ENCODE measurements around the gene JCAD.
A peak's percentile ranks its signal among the peaks of the same experiment; 100 is the strongest.
"Not testable (repeated sequence)": the region's sequence is repeated elsewhere in the genome, so short reads cannot be mapped to it uniquely, and the experiment has no call there.

Gene JCAD

DNA sequence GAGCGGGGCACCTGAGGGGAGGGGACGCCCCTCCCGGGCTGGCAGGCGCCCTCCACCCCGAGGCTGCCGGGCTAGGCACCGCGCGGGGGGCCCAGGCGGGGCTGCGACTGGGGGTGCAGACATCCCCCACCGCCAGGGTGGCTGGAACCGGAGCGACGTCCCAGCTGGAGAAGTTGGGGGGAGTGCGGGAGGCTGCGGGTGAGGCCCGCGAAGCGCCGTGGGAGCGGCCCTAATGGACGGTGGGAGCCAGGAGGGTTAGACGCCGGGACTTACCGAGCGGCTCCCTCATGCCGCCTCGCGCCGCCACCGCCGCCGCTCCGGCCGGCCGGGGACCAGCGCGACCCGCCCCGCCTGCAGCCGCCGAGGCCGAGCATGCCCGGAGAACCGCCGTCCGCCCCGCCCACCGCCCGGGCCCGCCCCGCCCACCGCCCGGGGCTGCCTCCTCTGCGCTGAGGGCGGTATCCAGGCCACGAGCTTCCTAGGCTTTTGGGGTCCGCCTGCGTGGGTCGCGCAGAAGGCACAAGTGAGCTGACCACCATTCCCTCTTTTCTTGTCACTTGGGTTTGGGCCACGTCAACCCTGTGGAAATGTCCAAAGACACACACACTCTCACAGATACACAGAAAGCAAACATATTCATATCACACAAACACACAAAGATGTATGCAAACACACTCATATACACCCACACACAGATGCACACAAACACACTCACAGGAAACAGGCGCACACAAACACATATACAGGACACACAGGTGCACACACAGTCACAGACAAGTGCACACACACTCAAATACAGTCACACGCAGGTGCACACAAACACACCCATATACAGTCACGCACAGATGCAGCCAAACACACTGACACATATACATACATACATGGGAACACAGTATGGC, at the start of gene JCAD:
Gene JCAD, minus strand, starts transcription at position 378 of the 899 bp plus-strand sequence. CDS start 11,774 bp downstream, outside the sequence.
- Mint-ChIP-seq H3K27me3 (peaks cover 57% of the 10 kb centered on the region), H3K4me1 (peaks cover 7% of the 10 kb centered on the region), H3K36me3 (no peaks in the 10 kb centered on the region), H3K27ac (no peak within 1 kb of the TSS), H3K9me3 (no peaks in the 10 kb centered on the region), H3K4me3 (peak within 1 kb of the TSS; percentile 32)
- ATAC-seq = peak; percentile 67

DNA sequence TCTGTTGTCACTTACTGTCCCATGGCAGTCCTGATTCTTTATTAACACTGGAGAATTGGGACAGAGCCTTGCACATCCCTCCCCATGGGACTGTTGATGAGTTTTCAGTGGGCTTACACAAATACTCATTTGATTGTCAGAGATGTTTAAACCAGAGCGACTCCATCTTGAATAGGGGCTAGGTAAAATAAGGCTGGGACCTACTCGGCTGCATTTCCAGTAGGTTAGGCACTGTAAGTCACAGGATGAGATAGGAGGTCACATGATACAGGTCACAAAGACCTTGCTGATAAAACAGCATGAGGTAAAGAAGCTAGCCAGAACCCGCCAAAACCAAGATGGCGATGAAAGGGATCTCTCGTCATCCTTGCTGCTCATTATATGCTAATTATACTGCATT, 47.6 kb upstream of the JCAD start:
- Mint-ChIP-seq H3K27ac (no peak overlapping the region), H3K27me3 (no peaks in the 10 kb centered on the region), H3K4me1 (no peaks in the 10 kb centered on the region), H3K9me3 (peaks cover 11% of the 10 kb centered on the region), H3K36me3 (no peaks in the 10 kb centered on the region), H3K4me3 (no peak overlapping the region)
- ATAC-seq = no peak

GRCh38 chr10:30103595-30104320, 44.4 kb upstream of the JCAD start:
- no peak for ATAC-seq
- H3K4me3 Mint-ChIP-seq = no peak overlapping the region
- no peaks in the 10 kb centered on the region for H3K27me3 Mint-ChIP-seq
- no peak overlapping the region for H3K27ac Mint-ChIP-seq
- no peaks in the 10 kb centered on the region for H3K36me3 Mint-ChIP-seq
- peaks cover 8% of the 10 kb centered on the region for H3K9me3 Mint-ChIP-seq
- H3K4me1 Mint-ChIP-seq = no peaks in the 10 kb centered on the region

GRCh38 chr10:30099706-30100105, 40.3 kb upstream of the JCAD start:
- not testable (repeated sequence) for H3K27ac Mint-ChIP-seq, H3K9me3 Mint-ChIP-seq

DNA sequence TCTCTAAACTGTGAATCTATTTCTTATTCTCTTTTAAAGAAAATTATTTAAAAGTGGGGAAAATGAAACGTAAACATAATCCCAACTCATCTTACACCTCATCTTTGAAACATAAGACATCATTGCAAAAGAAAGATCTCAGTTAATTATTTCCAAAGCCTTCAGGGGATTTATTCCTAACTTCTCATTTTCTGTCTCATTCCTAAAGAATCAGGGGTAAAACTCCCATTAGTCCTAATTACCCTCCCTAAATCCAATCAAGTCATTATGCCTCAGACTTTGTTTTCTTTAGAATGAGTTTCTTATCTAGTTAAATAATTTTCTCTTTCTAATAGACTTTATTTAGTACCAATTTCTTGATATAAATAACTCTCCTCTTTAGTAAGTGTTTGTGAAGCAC, 39.7 kb upstream of the JCAD start:
- H3K9me3 Mint-ChIP-seq = peaks cover 8% of the 10 kb centered on the region
- no peaks in the 10 kb centered on the region for H3K27me3 Mint-ChIP-seq
- no peaks in the 10 kb centered on the region for H3K4me1 Mint-ChIP-seq
- H3K36me3 Mint-ChIP-seq = no peaks in the 10 kb centered on the region
- H3K27ac Mint-ChIP-seq = no peak overlapping the region
- no peak for ATAC-seq
- H3K4me3 Mint-ChIP-seq = no peak overlapping the region

More at GRCh38 chr10:30099706-30100105, 40.3 kb upstream of the JCAD start:
- H3K4me1 Mint-ChIP-seq, H3K36me3 Mint-ChIP-seq, H3K27me3 Mint-ChIP-seq, ATAC-seq, H3K4me3 Mint-ChIP-seq: not testable (repeated sequence)

DNA sequence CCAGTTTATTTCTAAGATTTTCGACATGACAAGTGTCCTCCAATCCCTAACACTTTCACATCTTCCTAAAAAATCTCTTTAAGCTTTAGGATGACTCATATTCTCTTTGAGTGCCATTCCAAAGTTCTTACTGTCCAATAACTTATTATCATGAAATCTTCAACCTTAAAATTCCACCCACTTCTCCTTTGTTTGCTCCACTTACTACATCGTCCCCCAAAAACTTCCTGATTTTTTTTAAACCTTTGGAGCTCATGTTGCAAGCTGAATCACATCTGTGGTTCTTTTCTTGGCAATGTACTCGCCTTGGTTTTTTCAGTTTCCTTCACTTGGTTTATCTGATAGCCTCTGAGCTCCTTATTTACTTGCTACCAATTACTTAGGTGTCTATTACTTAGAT, 39.2 kb upstream of the JCAD start:
- no peaks in the 10 kb centered on the region for H3K4me1 Mint-ChIP-seq
- H3K27ac Mint-ChIP-seq = no peak overlapping the region
- no peak overlapping the region for H3K4me3 Mint-ChIP-seq
- peaks cover 5% of the 10 kb centered on the region for H3K9me3 Mint-ChIP-seq
- ATAC-seq = no peak
- no peaks in the 10 kb centered on the region for H3K27me3 Mint-ChIP-seq
- H3K36me3 Mint-ChIP-seq = no peaks in the 10 kb centered on the region

DNA sequence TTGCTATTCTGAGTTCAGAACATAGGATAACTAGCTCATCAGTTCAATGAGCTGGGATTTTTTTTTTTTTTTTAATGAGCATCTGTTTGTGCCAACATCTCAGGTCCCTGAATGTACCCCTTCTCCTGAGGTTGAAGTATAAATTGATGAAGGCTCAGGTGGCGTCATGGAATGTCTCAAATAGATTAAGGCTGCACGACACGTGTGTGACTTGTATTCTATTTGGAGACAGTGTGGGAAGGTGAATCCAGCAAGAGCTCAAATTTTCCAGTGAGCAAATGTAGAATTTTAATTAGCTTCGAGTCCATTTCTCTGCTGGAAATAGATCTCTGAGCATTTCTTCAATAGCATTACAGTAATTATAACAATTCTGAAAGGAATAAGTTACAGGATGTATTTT, 37.2 kb upstream of the JCAD start:
- Mint-ChIP-seq H3K4me3 (no peak overlapping the region), H3K27me3 (no peaks in the 10 kb centered on the region), H3K36me3 (no peaks in the 10 kb centered on the region), H3K9me3 (no peaks in the 10 kb centered on the region), H3K4me1 (no peaks in the 10 kb centered on the region), H3K27ac (no peak overlapping the region)
- no peak for ATAC-seq

- H3K27ac Mint-ChIP-seq = no peak overlapping the region
- no peaks in the 10 kb centered on the region for H3K4me1 Mint-ChIP-seq
- no peaks in the 10 kb centered on the region for H3K27me3 Mint-ChIP-seq
- no peak overlapping the region for H3K4me3 Mint-ChIP-seq
- no peaks in the 10 kb centered on the region for H3K36me3 Mint-ChIP-seq
- no peaks in the 10 kb centered on the region for H3K9me3 Mint-ChIP-seq
- peak; percentile 41 for ATAC-seq
These were observed 36.4 kb upstream of the JCAD start for GRCh38 chr10:30095631-30096422.

DNA sequence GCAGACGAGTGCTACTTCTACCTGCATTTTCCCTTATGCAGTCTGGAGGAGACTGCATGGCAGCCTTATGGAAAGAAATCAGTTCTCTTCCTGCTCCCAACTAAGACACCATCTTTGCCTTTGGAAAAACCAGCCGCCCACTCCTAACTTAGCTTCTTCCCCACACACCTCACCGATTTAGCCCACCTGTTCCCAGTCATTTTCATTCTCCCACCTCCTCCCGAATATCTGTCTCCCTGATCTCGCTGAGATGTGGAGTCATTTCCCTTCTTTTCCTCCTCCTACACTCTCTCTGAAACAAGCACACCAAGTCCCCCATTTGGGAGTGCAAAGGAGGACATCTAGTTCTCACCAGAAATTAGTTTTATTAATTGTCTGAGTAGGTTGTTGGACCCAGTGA, 35.2 kb upstream of the JCAD start:
- H3K4me1 Mint-ChIP-seq = no peaks in the 10 kb centered on the region
- H3K4me3 Mint-ChIP-seq = no peak overlapping the region
- no peak overlapping the region for H3K27ac Mint-ChIP-seq
- H3K9me3 Mint-ChIP-seq = no peaks in the 10 kb centered on the region
- no peaks in the 10 kb centered on the region for H3K36me3 Mint-ChIP-seq
- no peaks in the 10 kb centered on the region for H3K27me3 Mint-ChIP-seq
- ATAC-seq = no peak

DNA sequence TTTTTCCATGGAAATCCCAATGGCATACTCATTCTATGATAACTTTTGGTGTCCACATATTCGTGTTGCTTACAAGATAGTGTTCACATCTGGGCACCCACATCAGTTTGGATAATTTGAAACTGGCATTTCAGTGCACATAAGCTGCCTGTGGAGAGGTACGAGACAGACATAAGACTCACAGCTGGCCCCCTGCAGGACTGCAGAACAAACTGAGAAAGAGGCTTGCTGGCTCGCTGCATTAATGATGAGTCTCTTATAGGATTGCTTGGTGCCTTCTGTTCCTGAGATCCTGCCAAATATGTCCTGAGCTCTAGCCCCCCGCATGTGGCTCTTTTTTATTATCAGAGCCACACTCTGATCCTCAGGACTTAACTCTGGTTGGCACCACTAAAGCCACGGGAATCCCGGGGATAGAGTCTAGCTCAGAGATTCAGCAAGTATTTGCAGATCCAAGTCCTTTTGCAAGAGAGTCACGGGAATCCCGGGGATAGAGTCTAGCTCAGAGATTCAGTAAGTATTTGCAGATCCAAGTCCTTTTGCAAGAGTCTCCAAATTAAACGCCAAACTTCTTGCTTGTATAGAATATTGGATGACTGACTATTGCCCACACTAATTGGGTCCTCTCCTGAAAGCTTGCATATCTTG, 34.0 kb upstream of the JCAD start:
- no peaks in the 10 kb centered on the region for H3K4me1 Mint-ChIP-seq
- no peak for ATAC-seq
- no peaks in the 10 kb centered on the region for H3K36me3 Mint-ChIP-seq
- no peak overlapping the region for H3K27ac Mint-ChIP-seq
- H3K9me3 Mint-ChIP-seq = no peaks in the 10 kb centered on the region
- no peak overlapping the region for H3K4me3 Mint-ChIP-seq
- no peaks in the 10 kb centered on the region for H3K27me3 Mint-ChIP-seq

GRCh38 chr10:30092151-30092790, 32.9 kb upstream of the JCAD start:
- ATAC-seq = no peak

DNA sequence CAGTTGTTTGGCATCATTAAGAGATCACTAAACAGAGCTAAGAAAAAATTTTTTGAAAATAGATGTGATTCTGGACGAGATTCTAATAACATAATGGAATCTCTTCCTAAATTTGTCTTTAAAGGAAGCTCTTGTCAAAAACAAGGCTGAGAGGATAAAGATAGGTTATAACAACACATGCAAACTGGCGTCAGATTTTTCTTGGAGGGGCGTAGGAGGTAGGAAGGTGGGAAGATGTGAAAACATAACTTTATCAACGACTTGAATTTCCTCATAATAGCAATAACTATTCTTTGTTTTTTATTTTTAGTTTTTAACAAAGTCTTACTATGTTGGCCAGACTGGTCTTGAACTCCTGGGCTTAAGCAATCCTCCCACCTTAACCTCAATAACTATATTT, 31.8 kb upstream of the JCAD start:
- H3K4me3 Mint-ChIP-seq = no peak overlapping the region
- no peak overlapping the region for H3K27ac Mint-ChIP-seq
- no peaks in the 10 kb centered on the region for H3K36me3 Mint-ChIP-seq
- no peaks in the 10 kb centered on the region for H3K9me3 Mint-ChIP-seq
- no peaks in the 10 kb centered on the region for H3K27me3 Mint-ChIP-seq
- H3K4me1 Mint-ChIP-seq = no peaks in the 10 kb centered on the region
- ATAC-seq = no peak

More at GRCh38 chr10:30092151-30092790, 32.9 kb upstream of the JCAD start:
- H3K27ac Mint-ChIP-seq = no peak overlapping the region
- no peak overlapping the region for H3K4me3 Mint-ChIP-seq
- H3K4me1 Mint-ChIP-seq = no peaks in the 10 kb centered on the region
- H3K9me3 Mint-ChIP-seq = no peaks in the 10 kb centered on the region
- no peaks in the 10 kb centered on the region for H3K36me3 Mint-ChIP-seq
- no peaks in the 10 kb centered on the region for H3K27me3 Mint-ChIP-seq

- peaks cover 10% of the 10 kb centered on the region for H3K27me3 Mint-ChIP-seq
- H3K4me3 Mint-ChIP-seq = no peak overlapping the region
- no peaks in the 10 kb centered on the region for H3K36me3 Mint-ChIP-seq
- no peaks in the 10 kb centered on the region for H3K9me3 Mint-ChIP-seq
- no peak for ATAC-seq
- peaks cover 6% of the 10 kb centered on the region for H3K4me1 Mint-ChIP-seq
- no peak overlapping the region for H3K27ac Mint-ChIP-seq
These were observed 28.8 kb upstream of the JCAD start for GRCh38 chr10:30088178-30088577.

GRCh38 chr10:30083934-30084333, 24.5 kb upstream of the JCAD start:
- Mint-ChIP-seq H3K27me3 (peaks cover 11% of the 10 kb centered on the region), H3K9me3 (peaks cover 3% of the 10 kb centered on the region), H3K4me3 (no peak overlapping the region), H3K4me1 (peaks cover 6% of the 10 kb centered on the region), H3K36me3 (no peaks in the 10 kb centered on the region), H3K27ac (no peak overlapping the region)
- no peak for ATAC-seq
